SK-N-SH (cell line): ENCODE results near the gene JPH2.

Experiments
- CHD2 ChIP-seq: fragments of 150-350 bp; IDR thresholded peaks from 2 replicates; pipeline ENCODE4 v1.6.1; 2018; ENCODE audit warnings: low read length; ENCODE audit not compliant: partially characterized antibody
- CTCF ChIP-seq: fragments of 200-600 bp; sonication (generic); IDR thresholded peaks from 2 replicates; pipeline ENCODE4 v1.6.1; 2017; ENCODE audit warnings: antibody characterized with exemption, mild to moderate bottlenecking, moderate library complexity
- FOXM1 ChIP-seq: IDR thresholded peaks from 2 replicates; pipeline ENCODE4 v1.4.0; 2012; ENCODE audit warnings: low read depth, mild to moderate bottlenecking
- MXI1 ChIP-seq: IDR thresholded peaks from 2 replicates; pipeline ENCODE4 v1.6.1; 2012; ENCODE audit warnings: mild to moderate bottlenecking, low read depth, low read length, improper control_type of control experiment
- POLR2AphosphoS5 ChIP-seq: IDR thresholded peaks from 2 replicates; pipeline ENCODE4 v1.6.1; 2012; ENCODE audit warnings: low read depth, low read length
- RFX5 ChIP-seq: IDR thresholded peaks from 2 replicates; pipeline ENCODE4 v1.6.1; 2012; ENCODE audit warnings: mild to moderate bottlenecking, improper control_type of control experiment, low read length
- SMC3 ChIP-seq: IDR thresholded peaks from 2 replicates; pipeline ENCODE4 v1.6.1; 2012; ENCODE audit warnings: low read depth, low read length, improper control_type of control experiment
- TF ChIP-seq, protein P1 (sequence below): IDR thresholded peaks from 2 replicates; pipeline ENCODE4 v1.4.0; 2012; ENCODE audit warnings: low read depth, borderline replicate concordance

GRCh38 chr20:44166477-44166876 is 20.5 kb downstream of the JPH2 start:
- TF ChIP-seq CTCF, result no peak
- no peak for TF ChIP-seq RFX5
- TF ChIP-seq POLR2AphosphoS5, result no peak
- no peak for TF ChIP-seq CHD2
- TF ChIP-seq SMC3, result no peak
- TF ChIP-seq, protein P1, sequence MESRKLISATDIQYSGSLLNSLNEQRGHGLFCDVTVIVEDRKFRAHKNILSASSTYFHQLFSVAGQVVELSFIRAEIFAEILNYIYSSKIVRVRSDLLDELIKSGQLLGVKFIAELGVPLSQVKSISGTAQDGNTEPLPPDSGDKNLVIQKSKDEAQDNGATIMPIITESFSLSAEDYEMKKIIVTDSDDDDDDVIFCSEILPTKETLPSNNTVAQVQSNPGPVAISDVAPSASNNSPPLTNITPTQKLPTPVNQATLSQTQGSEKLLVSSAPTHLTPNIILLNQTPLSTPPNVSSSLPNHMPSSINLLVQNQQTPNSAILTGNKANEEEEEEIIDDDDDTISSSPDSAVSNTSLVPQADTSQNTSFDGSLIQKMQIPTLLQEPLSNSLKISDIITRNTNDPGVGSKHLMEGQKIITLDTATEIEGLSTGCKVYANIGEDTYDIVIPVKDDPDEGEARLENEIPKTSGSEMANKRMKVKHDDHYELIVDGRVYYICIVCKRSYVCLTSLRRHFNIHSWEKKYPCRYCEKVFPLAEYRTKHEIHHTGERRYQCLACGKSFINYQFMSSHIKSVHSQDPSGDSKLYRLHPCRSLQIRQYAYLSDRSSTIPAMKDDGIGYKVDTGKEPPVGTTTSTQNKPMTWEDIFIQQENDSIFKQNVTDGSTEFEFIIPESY, result no peak
- TF ChIP-seq MXI1, result no peak
- TF ChIP-seq FOXM1, result no peak
